Astrocyte (in vitro differentiated cells and primary cell): ENCODE results near the gene DNAAF3. TPM values are rescaled to one million over a fixed set of nuclear protein-coding genes. Genes with fewer than 3 reads are reported as not detected.

Source experiments
- DNase-seq: peaks from one replicate; pipeline ENCODE4 v3.0.0-alpha.2; 2010; ENCODE audit warnings: low read depth
- FAIRE-seq: peaks from 2 replicates; lab custom pipeline; 2011; peaks lifted over from hg19 to GRCh38; lab: Jason Lieb, UNC
- H2AFZ ChIP-seq: 2 replicates; pipeline ENCODE4 v1.6.0; 2012; ENCODE audit warnings: low read depth, low read length, inconsistent platforms
- H3K27ac ChIP-seq: 2 replicates; pipeline ENCODE4 v1.5.1; 2011; ENCODE audit warnings: low read depth, low read length, inconsistent platforms
- H3K27me3 ChIP-seq: 2 replicates; pipeline ENCODE4 v1.6.0; 2011; ENCODE audit warnings: low read length, inconsistent platforms; ENCODE audit not compliant: insufficient read depth
- H3K36me3 ChIP-seq: 2 replicates; pipeline ENCODE4 v1.5.1; 2011; ENCODE audit warnings: low read length, inconsistent platforms; ENCODE audit not compliant: insufficient read depth
- H3K4me1 ChIP-seq: 2 replicates; pipeline ENCODE4 v1.5.1; 2011; ENCODE audit warnings: low read length, inconsistent platforms; ENCODE audit not compliant: insufficient read depth
- H3K4me2 ChIP-seq: 2 replicates; pipeline ENCODE4 v1.6.0; 2012; ENCODE audit warnings: low read length, inconsistent platforms
- H3K4me3 ChIP-seq: 2 replicates; pipeline ENCODE4 v1.5.1; 2011; ENCODE audit warnings: low read depth, mild to moderate bottlenecking, low read length, inconsistent platforms; ENCODE audit not compliant: insufficient read depth
- H3K79me2 ChIP-seq: 2 replicates; pipeline ENCODE4 v1.6.0; 2012; ENCODE audit warnings: mild to moderate bottlenecking, low read length, inconsistent platforms; ENCODE audit not compliant: insufficient read depth
- H3K9ac ChIP-seq: 2 replicates; pipeline ENCODE4 v1.6.0; 2012; ENCODE audit warnings: mild to moderate bottlenecking, low read length, inconsistent platforms
- H3K9me3 ChIP-seq: 2 replicates; pipeline ENCODE4 v1.5.1; 2012; ENCODE audit warnings: low read depth, mild to moderate bottlenecking, low read length, inconsistent platforms; ENCODE audit not compliant: insufficient read depth
- H4K20me1 ChIP-seq: 2 replicates; pipeline ENCODE4 v1.6.0; 2012; ENCODE audit warnings: low read length, inconsistent platforms; ENCODE audit not compliant: insufficient read depth
- H3K27ac Mint-ChIP-seq: one replicate; pipeline ENCODE4 v1.8.0; 2021; ENCODE audit warnings: mild to moderate bottlenecking, mixed read lengths; ENCODE audit not compliant: unreplicated experiment
- H3K27me3 Mint-ChIP-seq: one replicate; pipeline ENCODE4 v1.8.0; 2021; ENCODE audit warnings: low read depth, mixed read lengths; ENCODE audit not compliant: unreplicated experiment
- H3K36me3 Mint-ChIP-seq: one replicate; pipeline ENCODE4 v1.8.0; 2021; ENCODE audit warnings: low read depth, mixed read lengths; ENCODE audit not compliant: unreplicated experiment
- H3K4me1 Mint-ChIP-seq: one replicate; pipeline ENCODE4 v1.8.0; 2021; ENCODE audit warnings: low read depth, mixed read lengths; ENCODE audit not compliant: unreplicated experiment
- H3K4me3 Mint-ChIP-seq: one replicate; pipeline ENCODE4 v1.8.0; 2021; ENCODE audit warnings: mild to moderate bottlenecking, moderate library complexity, mixed read lengths; ENCODE audit not compliant: unreplicated experiment
- H3K9me3 Mint-ChIP-seq: one replicate; pipeline ENCODE4 v1.8.0; 2021; ENCODE audit warnings: mild to moderate bottlenecking, mixed read lengths; ENCODE audit not compliant: unreplicated experiment
- CTCF ChIP-seq: IDR thresholded peaks from 2 replicates; pipeline ENCODE4 v1.5.1; 2011; ENCODE audit warnings: low read depth, mild to moderate bottlenecking, inconsistent platforms, low read length, moderate library complexity; ENCODE audit not compliant: insufficient read depth
- EZH2 ChIP-seq: IDR thresholded peaks from 2 replicates; pipeline ENCODE4 v1.6.1; 2012; ENCODE audit warnings: mild to moderate bottlenecking, low read length, inconsistent platforms; ENCODE audit not compliant: insufficient read depth
- total RNA-seq: library from RNA; stranded (reverse); gene quantifications from 2 replicates; pipeline ENCODE4 v1.2.1, GENCODE V29; 2021

Gene DNAAF3
- total RNA-seq, 1 donor from 2014 or later: 1.3 TPM

- Mint-ChIP-seq H3K9me3 (peaks cover 2% of the 10 kb centered on the region), H3K27me3 (peaks cover 41% of the 10 kb centered on the region), H3K4me3 (no peak overlapping the region), H3K27ac (no peak overlapping the region), H3K36me3 (no peaks in the 10 kb centered on the region), H3K4me1 (peaks cover 2% of the 10 kb centered on the region)
- H4K20me1 ChIP-seq: no peaks in the 10 kb centered on the region
- no peaks in the 10 kb centered on the region for H3K79me2 ChIP-seq
- H3K27me3 ChIP-seq: peaks cover 35% of the 10 kb centered on the region
- H3K36me3 ChIP-seq: no peaks in the 10 kb centered on the region
- no peak overlapping the region for H2AFZ ChIP-seq
- H3K4me2 ChIP-seq: no peak overlapping the region
- H3K4me3 ChIP-seq: no peak overlapping the region
- TF ChIP-seq EZH2 (no peak), CTCF (no peak)
- H3K27ac ChIP-seq: no peak overlapping the region
- no peaks in the 10 kb centered on the region for H3K9me3 ChIP-seq
- FAIRE-seq (no peak), DNase-seq (no peak)
- H3K4me1 ChIP-seq: peaks cover 2% of the 10 kb centered on the region
- no peak overlapping the region for H3K9ac ChIP-seq
These were observed 18.7 kb downstream of the DNAAF3 start for GRCh38 chr19:55147545-55148251.

- Histone ChIP-seq H3K4me3 (no peak overlapping the region), H3K9me3 (no peaks in the 10 kb centered on the region), H3K36me3 (no peaks in the 10 kb centered on the region), H3K79me2 (no peaks in the 10 kb centered on the region), H3K4me2 (peak overlapping the region; percentile 30), H3K9ac (no peak overlapping the region), H4K20me1 (no peaks in the 10 kb centered on the region), H3K27me3 (peaks cover 38% of the 10 kb centered on the region), H3K27ac (no peak overlapping the region), H3K4me1 (peaks cover 2% of the 10 kb centered on the region), H2AFZ (peak overlapping the region; percentile 41)
- TF ChIP-seq EZH2 (peak; percentile 66), CTCF (no peak)
- DNase-seq (no peak), FAIRE-seq (no peak)
- no peaks in the 10 kb centered on the region for H3K36me3 Mint-ChIP-seq
- peaks cover 2% of the 10 kb centered on the region for H3K4me1 Mint-ChIP-seq
- peaks cover 2% of the 10 kb centered on the region for H3K9me3 Mint-ChIP-seq
- no peak overlapping the region for H3K4me3 Mint-ChIP-seq
- peaks cover 41% of the 10 kb centered on the region for H3K27me3 Mint-ChIP-seq
- no peak overlapping the region for H3K27ac Mint-ChIP-seq
These were observed 19.6 kb downstream of the DNAAF3 start for GRCh38 chr19:55146705-55147273.
